GM18868 (cell line): ENCODE data around the gene ST6GALNAC2.
"Not testable (repeated sequence)": the region's sequence is repeated elsewhere in the genome, so short reads cannot be mapped to it uniquely, and the experiment has no call there.

Experiments used
- ATAC-seq: cut with Tn5 transposase; IDR thresholded peaks from one replicate; pipeline ENCODE4 v1.9.1; 2021; ENCODE audit warnings: mild to moderate bottlenecking, moderate library complexity; ENCODE audit not compliant: unreplicated experiment

ST6GALNAC2 gene

DNA sequence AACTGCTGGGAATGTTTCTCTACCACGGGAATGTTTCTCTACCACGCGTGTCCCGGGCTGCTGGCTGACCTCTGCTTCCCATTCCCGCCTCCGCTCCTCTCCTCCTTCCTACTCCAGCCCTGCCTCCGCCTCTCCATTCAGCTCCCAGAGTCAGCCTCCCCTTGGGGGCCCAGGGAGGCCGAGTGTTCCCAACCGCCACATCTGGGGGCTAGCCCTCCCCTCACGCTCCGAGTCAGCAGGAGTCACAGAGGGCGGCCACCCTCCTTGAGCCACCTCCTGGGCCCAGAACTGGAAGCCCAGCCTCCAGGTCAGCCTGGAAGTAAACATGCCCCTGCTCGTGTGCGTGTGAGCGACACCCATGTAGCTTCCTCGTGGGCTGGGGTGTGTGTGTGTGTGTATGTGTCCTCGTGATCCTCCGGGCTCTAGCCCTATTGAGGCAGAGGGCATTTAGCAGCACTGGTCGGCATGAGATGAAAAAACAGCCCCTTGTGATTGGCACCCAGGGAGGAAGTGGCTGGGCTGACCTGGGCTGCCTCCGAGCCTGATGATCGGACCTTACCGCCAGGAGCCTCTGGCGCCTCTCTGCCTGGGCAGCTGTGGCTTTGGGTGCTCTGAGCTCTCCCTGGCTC is 55.5 kb downstream of the ST6GALNAC2 start:
- ATAC-seq: no peak

DNA sequence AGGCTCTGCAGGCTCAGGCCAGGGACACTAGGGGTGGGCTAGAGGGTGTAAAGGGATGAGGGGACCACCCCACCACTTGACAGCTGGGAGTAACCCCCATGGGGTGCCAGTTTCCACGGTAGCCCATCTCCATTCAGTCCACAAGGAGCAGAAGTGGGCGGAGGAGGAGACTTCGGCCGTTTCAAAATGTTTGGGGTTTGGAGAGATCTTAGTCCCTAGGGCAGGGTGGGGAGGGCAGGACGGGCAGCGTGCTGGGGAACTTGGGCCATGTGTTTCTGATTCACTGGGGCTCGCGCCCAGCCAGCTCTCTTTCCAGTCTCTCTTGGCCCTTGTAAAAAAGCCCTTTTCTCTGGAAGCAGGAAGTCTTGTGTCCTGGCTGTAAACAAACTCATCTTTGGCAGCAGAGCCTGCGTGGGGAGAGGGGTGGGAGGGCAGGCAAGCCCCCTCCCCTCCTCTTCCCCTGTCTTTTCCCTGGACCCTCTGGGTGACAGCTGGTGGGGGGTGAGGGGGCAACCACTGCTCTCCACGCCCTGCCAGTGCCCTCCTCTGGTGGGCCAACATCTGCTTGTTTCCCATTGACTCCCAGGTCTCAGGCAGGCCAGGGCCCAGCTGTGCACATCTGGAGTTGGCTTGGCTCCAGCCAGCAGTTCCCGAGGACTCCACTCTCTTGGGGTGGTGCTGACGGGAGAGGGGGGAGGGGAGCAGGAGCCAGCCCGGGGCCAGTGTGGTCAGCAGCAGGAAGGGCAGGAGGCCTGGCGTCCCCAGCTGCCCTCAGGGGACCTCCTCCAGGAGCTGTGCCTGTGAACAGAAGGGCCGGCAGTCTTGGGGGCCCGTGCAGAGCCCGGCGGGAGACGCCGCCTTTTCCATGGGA is 56.2 kb downstream of the ST6GALNAC2 start:
- no peak for ATAC-seq

DNA sequence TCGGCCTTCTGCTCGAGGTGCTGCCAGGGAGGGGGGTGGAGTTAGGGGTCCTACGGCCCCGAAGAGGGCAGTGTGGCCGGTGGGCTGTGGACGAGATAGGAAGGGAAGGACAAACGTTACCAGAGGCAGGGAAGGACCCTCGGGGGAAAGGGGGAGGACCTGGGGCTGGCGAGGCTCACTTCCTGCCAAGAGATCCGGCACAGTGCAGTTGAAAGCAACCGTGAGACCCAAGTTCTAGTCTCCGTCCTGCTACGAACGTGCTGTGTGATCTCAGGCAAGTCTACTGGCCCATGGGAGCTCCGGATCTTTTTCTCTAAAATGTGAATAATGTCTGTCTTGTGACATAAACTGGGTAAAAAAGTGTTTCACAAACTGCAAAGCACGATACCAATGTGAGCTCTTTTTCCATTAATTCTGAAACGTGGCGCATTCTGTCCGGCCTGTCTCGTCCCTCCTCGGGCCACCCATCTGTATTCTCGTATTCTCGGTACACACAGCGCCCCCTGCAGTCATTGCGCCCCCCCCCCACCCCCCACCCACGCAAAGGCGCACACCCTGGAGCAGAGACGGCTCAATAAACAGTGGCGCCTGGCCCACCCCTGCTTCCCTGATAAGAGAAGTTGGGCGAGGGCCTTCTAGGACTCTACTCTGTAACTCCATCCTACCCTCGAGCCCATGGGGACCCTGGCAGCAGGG is 57.0 kb downstream of the ST6GALNAC2 start:
- no peak for ATAC-seq

DNA sequence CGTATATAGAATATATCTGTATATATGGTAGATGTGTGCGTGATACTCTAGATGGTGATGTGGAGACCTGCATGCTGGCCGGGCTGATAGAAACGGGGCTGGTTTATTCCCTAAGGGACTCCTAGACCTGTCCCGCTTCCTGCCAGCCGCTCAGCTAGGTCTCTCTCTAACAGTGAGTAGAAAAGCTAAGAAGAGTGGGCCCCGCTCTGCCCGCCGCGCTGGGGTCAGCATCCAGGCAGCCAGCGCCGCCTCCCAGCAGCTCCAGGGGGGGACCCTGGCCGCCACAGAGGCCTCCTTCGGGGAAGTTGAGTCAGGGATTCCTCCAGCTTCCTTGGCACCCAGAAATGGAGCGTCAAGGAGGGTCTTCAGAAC is 57.5 kb downstream of the ST6GALNAC2 start:
- ATAC-seq: peak; percentile 47

DNA sequence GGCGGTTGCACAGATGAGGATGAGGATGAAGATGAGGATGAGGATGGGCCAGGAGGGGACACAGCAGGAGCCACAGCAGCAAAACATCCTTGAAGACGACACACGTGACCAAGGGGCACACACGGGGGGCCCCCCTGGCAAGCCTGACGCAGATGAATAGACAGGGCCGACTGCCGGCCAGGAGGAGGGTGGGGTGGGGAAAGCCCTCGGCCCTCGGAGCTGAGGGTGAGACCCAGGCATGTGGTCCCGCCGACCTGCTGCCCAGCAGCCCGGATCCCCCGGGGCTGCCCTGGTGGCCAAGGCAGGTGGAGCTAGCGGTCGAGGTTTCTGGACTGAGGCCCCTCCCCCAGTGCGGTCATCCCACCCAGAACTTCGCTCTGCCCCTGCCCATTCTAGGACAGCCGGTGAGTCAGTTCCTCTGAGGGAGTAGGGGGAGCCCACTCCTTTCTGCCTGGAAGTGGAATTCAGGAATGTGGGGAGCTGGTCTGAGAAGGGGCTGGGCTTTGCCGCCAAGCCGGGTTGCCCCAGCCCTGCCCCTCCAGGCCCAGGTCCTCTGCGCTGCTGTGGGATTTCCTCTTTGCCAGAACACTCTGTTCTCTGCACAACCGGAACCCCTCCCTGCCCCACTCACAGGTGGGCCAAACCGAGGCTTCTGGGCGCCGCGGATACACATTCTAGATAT is 58.1 kb downstream of the ST6GALNAC2 start:
- ATAC-seq: peak; percentile 37

DNA sequence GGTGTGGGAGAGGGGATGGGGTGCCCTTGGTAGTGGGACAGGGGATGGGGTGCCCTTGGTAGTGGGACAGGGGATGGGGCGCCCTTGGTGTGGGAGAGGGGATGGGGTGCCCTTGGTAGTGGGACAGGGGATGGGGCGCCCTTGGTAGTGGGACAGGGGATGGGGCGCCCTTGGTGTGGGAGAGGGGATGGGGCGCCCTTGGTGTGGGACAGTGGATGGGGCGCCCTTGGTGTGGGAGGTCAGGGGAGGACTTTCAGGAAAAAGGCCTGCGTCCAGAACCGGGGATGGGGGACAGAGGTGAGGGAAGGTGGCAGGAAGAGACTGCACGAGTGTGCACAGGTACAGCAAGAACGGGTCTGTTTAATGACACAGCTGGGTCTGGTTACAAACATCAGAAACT is 58.6 kb downstream of the ST6GALNAC2 start:
- not testable (repeated sequence) for ATAC-seq

DNA sequence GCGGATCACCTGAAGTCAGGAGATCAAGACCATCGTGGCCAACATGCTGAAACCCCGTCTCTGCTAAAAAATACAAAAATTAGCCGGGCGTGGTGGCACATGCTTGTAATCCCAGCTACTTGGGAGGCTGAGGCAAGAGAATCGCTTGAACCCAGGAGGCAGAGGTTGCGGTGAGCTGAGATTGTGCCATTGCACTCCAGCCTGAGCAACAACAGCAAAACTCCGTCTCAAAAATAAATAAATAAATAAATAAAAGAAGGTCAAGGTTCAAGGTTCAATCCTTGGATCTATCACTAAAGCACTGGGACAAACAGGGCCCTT is 60.2 kb downstream of the ST6GALNAC2 start:
- ATAC-seq: not testable (repeated sequence)

DNA sequence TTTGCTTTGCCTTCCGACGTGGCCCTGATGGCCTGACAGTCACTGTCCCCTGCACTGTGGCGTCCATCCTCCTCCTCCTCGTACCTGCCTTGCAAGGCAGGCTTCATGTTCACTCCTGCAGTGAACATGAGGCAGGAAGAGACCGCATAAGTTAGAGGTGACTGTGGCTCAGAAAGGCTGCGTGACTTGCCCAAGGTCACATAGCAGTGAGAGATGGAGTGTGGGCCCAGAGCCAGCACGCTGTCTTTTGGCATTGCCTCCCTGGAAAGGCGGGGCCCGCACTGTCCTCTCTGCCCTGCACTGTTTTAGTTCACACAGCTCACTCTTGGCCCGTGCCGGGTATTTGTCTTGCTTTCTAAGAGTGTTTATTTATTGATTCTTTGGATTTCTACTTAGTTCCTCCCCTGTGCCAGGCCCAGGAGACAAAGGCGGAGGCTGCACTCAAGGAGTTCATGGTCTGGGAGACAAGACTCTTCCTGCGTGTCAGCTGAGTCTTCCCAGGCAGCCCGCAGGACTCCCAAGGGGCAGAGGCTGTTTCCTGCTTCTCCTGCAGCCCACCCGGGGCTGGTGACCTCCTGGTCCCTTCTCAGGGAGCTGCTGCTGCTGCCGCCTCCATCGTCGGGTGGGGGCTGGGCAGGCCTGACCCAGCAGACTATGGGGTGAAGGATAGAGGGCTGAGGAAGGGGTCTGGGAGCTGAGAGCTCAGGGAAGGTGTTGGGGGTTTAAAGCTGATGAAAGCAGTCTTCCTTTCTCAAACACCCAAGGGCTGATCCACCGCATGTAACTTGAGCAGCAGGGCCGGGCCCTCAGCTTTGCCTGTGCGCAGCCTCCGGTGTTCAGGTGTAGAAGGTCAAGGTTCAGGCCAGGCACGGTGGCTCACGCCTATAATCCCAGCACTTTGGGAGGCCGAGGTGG is 60.8 kb downstream of the ST6GALNAC2 start:
- no peak for ATAC-seq

DNA sequence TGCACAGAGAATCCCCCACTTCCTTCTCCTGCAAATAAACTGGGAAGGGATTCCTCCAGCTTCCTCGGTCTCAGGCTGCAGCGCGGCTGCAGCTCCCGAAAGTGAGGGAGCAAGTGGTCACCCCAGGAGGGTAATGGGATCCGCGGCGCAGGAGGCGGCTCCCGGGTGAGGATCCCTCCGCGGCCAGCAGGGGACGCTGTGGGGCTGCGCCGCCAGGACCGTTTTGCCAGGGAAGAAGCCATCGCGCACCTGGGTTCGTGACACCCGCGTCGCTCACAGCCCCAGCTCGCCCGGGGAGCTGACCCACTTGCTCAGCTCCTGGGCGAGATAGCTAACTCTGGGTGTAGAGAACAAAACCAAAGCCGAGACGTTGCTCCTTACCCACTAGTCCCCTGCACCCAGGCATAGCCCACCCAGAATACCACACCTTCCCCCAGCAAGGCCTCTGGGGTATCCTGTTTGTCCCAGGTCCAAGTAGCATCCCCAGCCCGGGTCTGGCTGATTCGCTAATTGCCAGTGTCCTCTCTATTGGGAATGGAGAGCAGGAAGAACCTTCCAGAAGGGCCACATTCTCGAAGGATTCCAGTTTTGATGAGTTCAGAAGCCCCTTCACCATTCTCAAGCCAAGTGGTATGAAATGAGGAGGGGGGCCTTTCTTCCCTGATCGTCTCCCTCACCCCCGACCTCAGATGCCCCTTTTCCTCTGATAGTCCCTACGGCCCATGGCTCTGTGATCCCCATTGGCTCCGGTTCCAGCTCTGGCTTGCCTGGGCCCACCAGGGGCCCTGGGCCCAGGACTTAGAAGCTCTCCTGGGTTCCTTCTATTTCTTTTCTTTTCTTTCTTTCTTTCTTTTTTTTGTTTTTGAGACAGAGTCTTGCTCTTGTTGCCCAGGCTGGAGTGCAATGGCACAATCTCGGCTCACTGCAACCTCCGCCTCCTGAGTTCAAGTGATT is 62.3 kb downstream of the ST6GALNAC2 start:
- ATAC-seq: no peak

DNA sequence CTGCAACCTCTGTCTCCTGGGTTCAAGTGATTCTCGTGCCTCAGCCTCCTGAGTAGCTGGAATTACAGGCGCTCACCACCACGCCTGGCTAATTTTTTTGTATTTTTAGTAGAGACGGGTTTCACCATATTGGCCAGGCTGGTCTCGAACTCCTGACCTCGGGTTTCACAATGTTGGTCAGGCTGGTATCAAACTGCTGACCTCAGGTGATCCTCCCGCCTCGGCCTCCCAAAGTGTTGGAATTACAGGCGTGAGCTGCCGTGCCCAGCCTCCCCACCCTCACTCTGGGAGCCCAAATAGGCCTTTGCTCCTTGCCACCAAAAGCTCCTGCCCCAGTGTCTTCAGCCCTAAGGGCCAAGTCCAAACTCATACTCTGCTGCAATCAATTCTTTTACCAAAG is 64.0 kb downstream of the ST6GALNAC2 start:
- ATAC-seq: not testable (repeated sequence)

DNA sequence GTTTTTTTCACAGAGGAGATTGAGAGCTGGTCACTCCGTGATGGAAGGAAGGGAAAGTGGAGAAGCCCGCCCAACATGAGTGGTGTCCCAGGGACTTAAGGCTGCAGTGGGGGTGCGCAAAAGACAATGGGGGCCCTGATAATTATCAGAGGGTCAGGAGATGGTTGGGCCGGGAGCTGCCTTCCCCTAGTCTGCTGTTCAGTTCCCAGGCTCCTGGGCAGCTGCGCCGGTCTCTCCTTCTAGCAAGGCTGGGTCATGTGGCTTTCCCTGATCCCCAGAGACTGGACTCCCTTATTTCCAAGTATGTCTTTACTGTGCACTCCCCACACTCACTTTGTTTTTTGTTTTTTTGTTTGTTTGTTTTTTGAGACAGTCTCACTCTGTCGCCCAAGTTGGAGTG is 64.4 kb downstream of the ST6GALNAC2 start:
- ATAC-seq: no peak

DNA sequence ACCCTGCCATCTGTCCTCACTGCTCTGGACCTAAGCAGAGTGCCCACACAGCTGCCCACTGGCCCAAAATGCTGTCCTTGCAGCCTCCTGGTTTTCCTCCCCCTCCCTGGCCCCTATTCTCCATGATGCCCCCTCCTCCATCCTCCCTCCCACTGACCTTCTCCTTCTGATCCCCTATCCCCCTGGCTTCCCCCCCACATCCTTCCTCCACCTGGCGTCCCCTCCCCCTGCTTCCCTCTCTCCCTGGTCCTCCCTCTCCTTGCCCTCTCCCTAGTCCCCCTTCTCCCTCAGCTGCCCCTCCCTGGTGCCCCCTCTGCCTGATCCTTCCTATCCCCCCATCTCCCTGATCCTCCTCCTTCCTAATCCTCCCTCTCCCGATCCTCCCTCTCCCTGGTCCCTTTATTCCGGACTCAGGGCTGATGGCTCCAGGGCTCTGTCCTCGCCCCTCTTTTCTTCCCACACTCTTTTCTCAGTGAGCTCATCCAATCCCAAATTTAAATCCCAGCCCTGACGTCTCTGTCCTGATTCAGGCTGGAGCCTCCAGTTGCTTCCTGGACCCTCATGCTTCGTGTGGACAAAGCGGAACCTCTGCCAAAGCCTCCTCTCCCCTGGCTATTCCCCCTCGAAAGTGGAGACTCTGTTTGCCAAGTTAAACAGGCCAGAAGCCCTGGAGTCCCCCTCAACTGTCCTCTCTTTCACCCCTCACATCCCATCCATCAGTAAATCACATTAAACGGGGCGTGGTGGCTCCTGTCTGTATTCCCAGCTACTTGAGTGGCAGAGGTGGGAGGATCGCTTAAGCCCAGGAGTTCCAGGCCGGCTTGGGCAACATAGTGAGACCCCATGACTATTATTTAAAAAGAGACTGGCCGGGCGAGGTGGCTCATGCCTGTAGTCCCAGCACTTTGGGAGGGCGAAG is 66.4 kb downstream of the ST6GALNAC2 start:
- no peak for ATAC-seq

DNA sequence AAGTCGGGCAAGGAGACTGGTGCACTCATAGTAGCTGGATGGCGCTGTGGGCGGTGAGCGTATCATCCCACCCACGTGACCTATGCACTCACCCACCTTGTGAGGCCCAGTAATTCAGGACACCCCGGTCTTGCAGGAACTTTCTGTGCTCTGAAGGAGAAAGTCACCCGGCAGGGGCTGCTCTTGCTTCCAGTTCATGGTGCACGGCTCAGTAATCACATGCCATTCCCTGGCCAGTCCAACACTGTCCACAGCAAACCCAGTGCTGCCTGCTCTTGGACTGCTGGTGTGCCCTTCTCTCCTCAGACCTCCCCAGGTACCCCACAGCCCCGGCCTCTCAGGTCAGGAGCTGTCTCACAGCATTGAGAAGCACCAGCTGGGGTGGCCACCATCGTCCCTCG is 68.0 kb downstream of the ST6GALNAC2 start:
- ATAC-seq: no peak
